SH-SY5Y (cell line): ENCODE results near the gene CERS1.

Experiments
- GATA2 ChIP-seq: IDR thresholded peaks from 2 replicates; pipeline ENCODE4 v1.6.1; 2011; ENCODE audit warnings: mild to moderate bottlenecking, low read depth, low read length
- GATA3 ChIP-seq: IDR thresholded peaks from 2 replicates; pipeline ENCODE4 v1.6.1; 2011; ENCODE audit warnings: low read depth, mild to moderate bottlenecking, low read length, moderate library complexity

GRCh38 chr19:18865106-18865972 is 30.6 kb downstream of the CERS1 start:
- TF ChIP-seq GATA2, result no peak
- TF ChIP-seq GATA3, result no peak
